GM12891 (cell line): ENCODE results near the gene CGB8.

ENCODE experiments used
- POLR2A ChIP-seq: IDR thresholded peaks from 2 replicates; pipeline ENCODE4 v1.6.1; 2011; ENCODE audit warnings: low read depth, low read length, control low read depth
- POLR2AphosphoS5 ChIP-seq: IDR thresholded peaks from 2 replicates; pipeline ENCODE4 v1.6.1; 2011; ENCODE audit warnings: low read depth, low read length, control low read depth
- SPI1 ChIP-seq: IDR thresholded peaks from 2 replicates; pipeline ENCODE4 v1.6.1; 2011; ENCODE audit warnings: low read depth, low read length, control low read depth
- TAF1 ChIP-seq: IDR thresholded peaks from 2 replicates; pipeline ENCODE4 v1.6.1; 2011; ENCODE audit warnings: low read depth, low read length, control low read depth

- TF ChIP-seq POLR2A, result no peak
- no peak for TF ChIP-seq POLR2AphosphoS5
- TF ChIP-seq SPI1, result no peak
- TF ChIP-seq TAF1, result no peak
Measured at GRCh38 chr19:49004964-49005614, 43.8 kb downstream of the CGB8 start.
